SK-N-MC (cell line): ENCODE results near the gene CSF1.

Experiments
- EZH2 ChIP-seq: fragments of 200-600 bp; sonication (generic); IDR thresholded peaks from one replicate; pipeline ENCODE4 v1.6.1; 2017; ENCODE audit warnings: antibody characterized with exemption
- POLR2AphosphoS5 ChIP-seq: IDR thresholded peaks from 2 replicates; pipeline ENCODE4 v1.6.1; 2012; ENCODE audit warnings: mild to moderate bottlenecking, low read depth, low read length, borderline replicate concordance

DNA sequence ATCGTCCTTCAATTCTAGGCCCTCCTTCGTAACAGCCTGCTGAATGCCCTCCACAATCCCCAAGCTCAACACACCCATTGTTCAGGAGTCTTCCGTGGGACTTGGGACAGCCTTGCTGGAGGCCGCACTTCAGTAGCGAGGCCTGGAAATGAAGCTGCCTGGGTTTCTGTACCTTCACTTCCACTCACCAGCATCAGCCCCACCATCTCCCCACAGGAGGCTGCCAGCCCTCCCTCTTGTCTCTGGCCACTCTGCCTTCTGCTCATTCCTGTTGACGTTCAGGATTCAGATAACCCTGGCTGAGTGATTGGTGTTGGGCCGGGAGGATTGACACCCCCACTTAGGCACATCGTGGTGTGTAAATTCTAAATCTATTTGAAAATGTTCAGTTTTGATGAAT is 23.4 kb upstream of the CSF1 start:
- TF ChIP-seq POLR2AphosphoS5: no peak
- no peak for TF ChIP-seq EZH2
